Keratinocyte (primary cell): Measurements from ENCODE around the gene KRTAP9-4.
"Not testable (repeated sequence)": the region's sequence is repeated elsewhere in the genome, so short reads cannot be mapped to it uniquely, and the experiment has no call there.

Source experiments
- CTCF ChIP-seq, 3 experiments: IDR thresholded peaks in 1 of 3; conservative IDR thresholded peaks in 1 of 3; optimal IDR thresholded peaks in 1 of 3; 2 replicates in 2 of 3; 3 replicates in 1 of 3; pipeline versions ENCODE3 to v1.5.1; 2011; ENCODE audit warnings: low read length in 3 of 3, mild to moderate bottlenecking in 3 of 3, moderate library complexity in 2 of 3, control low read depth in 1 of 3, inconsistent platforms in 1 of 3; ENCODE audit not compliant: insufficient read depth in 2 of 3; ENCODE audit errors: extremely low read depth in 1 of 3
- EZH2 ChIP-seq: IDR thresholded peaks from one replicate; pipeline ENCODE4 v1.6.1; 2012; ENCODE audit warnings: inconsistent platforms, mild to moderate bottlenecking, low read length, moderate library complexity

- TF ChIP-seq EZH2; CTCF (optimal IDR thresholded peaks at IDR 0.05 in 1 of 3, IDR thresholded peaks at IDR 0.05 in 1 of 3, conservative IDR thresholded peaks at IDR 0.05 in 1 of 3; ENCODE audit: extremely low read depth in 1 of 3, insufficient read depth in 2 of 3, low read length in 3 of 3): not testable (repeated sequence)
Observed at GRCh38 chr17:41275648-41276190, 26.2 kb downstream of the KRTAP9-4 start, which contains the start of gene KRTAP9-7.
